NCI-H2196 treated with DMSO at 0.1 percent for 48 hours (cell line): ENCODE data around the gene SLC4A11.

Experiments used
- DNase-seq: peaks from one replicate; lab custom pipeline; 2025; ENCODE audit not compliant: unreplicated experiment; lab: John Stamatoyannopoulos, UW

Gene SLC4A11

GRCh38 chr20:3177746-3178485, 61.1 kb downstream of the SLC4A11 start:
- DNase-seq, result no peak
